Suppressor macrophage treated with lipopolysaccharide for 4 hours (primary cell): ENCODE results near the gene STRN4.
A peak's percentile ranks its signal among the peaks of the same experiment; 100 is the strongest.
"Not testable (repeated sequence)": the region's sequence is repeated elsewhere in the genome, so short reads cannot be mapped to it uniquely, and the experiment has no call there.

Experiments
- DNase-seq: peaks from one replicate; pipeline ENCODE4 v3.0.0-alpha.2; 2020

The STRN4 gene

GRCh38 chr19:46773018-46773399 lies 26.8 kb upstream of the STRN4 start:
- no peak for DNase-seq

DNA sequence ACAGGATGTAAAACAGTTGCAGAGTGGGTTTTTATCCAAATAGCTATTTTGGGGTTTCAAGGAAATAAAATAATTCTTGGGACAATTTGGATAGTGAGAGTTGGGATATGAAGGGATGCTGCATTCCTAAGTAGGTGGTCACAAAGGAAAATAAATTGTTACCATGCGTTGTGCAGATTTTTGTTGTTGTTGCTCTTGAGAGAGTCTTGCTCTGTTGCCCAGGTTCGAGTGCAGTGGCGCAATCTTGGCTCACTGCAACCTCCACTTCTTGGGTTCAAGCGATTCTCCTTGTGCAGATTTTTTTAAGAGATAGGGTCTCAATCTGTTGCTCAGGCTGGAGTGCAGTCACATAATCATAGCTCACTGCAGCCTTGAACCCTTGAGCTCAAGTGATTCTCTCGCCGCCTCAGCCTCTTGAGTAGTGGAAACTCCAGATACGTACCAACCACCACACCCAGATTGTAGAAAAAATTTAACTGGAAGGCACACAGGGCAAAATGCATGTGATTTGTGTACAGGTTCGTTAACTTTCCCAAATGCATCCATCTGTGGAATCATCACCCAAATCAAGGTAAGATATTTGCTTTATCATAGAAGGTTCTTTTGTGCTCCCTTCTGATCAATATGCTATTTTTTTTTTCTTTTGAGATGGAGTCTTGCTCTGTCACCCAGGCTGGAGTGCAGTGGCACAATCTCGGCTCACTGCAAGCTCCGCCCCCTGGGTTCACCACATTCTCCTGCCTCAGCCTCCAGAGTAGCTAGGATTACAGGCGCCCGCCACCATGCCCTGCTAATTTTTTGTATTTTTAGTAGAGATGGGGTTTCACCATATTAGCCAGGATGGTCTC lies 26.1 kb upstream of the STRN4 start:
- DNase-seq = no peak

GRCh38 chr19:46768746-46769145 lies 22.5 kb upstream of the STRN4 start:
- DNase-seq = not testable (repeated sequence)

DNA sequence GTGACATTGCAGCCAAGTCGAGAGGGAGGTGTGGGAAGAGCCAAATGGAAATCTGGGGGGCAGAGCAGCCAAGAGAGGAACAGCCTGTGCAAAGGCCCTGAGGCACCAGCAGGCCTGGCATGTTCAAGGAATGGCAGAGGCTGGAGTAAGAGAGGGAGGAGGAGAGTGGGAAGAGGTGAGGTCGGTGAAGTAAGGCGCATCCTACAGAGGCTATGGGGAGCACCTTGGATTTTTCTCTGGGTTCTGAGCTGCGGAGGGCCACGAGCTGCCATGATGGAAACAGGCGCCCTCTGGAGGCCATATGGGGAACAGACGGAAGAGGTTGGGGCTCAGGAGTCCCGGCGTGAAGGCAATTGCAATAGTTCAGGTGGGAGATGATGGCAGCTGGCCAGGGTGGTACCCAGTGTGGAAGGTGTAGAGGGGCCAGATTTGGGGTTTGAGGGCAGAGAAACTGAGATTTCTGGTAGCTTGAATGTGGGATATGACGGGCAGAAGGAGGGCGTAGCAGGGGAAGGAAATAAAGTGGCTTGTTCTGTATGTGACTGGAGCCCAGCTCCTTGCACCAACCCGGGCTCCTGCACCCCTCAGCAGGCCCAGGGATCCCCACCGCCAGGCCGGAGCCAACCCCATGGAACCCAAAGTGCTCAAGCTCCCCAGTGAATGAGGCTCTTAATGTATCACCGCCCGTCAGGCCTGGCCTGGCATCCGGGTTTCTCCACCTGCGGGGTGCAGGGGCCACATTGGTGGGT lies 20.5 kb upstream of the STRN4 start:
- peak; percentile 64 for DNase-seq

- no peak for DNase-seq
These were observed 18.6 kb upstream of the STRN4 start for GRCh38 chr19:46764817-46765291.

- no peak for DNase-seq
These were observed 16.1 kb upstream of the STRN4 start for GRCh38 chr19:46762245-46762890.

- DNase-seq = no peak
These were observed 15.2 kb upstream of the STRN4 start for GRCh38 chr19:46761418-46761831.

- DNase-seq = not testable (repeated sequence)
These were observed 14.6 kb upstream of the STRN4 start for GRCh38 chr19:46760897-46761296.

- DNase-seq = no peak
These were observed 14.1 kb upstream of the STRN4 start for GRCh38 chr19:46760363-46760762.

DNA sequence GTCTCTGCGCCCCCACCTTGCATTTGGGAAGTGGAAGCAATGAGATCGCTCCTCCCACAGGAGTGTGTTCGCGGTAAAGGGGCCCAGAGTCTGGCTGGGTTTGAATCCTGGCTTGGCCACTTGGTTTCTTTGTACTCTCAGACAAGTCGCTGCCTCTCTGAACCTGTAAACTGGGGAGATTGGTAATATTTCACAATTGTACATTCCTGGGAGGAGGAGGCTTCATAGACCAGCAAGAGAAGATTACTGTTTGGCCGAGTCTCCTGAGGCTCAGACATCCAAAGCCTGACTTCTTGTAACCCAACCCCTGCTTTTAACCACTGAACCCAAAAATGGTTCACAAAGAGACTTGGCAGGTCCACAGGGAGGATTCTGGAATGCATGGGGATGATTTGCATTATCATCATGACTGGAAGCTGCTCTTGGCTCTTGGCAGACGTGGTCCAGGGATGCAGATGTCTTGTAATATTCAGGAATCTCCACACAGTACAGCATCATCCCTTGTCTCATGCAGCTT lies 13.6 kb upstream of the STRN4 start:
- DNase-seq = no peak

- peak; percentile 29 for DNase-seq
These were observed 13.0 kb upstream of the STRN4 start for GRCh38 chr19:46759206-46759605.

- no peak for DNase-seq
These were observed 10.3 kb upstream of the STRN4 start for GRCh38 chr19:46756544-46756888.

DNA sequence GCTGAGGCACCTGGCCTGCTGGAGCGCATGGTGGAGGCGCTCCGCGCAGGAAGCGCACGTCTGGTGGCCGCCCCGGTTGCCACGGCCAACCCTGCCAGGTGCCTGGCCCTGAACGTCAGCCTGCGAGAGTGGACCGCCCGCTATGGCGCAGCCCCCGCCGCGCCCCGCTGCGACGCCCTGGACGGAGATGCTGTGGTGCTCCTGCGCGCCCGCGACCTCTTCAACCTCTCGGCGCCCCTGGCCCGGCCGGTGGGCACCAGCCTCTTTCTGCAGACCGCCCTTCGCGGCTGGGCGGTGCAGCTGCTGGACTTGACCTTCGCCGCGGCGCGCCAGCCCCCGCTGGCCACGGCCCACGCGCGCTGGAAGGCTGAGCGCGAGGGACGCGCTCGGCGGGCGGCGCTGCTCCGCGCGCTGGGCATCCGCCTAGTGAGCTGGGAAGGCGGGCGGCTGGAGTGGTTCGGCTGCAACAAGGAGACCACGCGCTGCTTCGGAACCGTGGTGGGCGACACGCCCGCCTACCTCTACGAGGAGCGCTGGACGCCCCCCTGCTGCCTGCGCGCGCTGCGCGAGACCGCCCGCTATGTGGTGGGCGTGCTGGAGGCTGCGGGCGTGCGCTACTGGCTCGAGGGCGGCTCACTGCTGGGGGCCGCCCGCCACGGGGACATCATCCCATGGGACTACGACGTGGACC lies 9.7 kb upstream of the STRN4 start:
- DNase-seq = no peak

- DNase-seq = peak; percentile 88
These were observed 9.0 kb upstream of the STRN4 start for GRCh38 chr19:46755077-46755852.

- DNase-seq = peak; percentile 59
These were observed 7.3 kb upstream of the STRN4 start for GRCh38 chr19:46753420-46754155.

DNA sequence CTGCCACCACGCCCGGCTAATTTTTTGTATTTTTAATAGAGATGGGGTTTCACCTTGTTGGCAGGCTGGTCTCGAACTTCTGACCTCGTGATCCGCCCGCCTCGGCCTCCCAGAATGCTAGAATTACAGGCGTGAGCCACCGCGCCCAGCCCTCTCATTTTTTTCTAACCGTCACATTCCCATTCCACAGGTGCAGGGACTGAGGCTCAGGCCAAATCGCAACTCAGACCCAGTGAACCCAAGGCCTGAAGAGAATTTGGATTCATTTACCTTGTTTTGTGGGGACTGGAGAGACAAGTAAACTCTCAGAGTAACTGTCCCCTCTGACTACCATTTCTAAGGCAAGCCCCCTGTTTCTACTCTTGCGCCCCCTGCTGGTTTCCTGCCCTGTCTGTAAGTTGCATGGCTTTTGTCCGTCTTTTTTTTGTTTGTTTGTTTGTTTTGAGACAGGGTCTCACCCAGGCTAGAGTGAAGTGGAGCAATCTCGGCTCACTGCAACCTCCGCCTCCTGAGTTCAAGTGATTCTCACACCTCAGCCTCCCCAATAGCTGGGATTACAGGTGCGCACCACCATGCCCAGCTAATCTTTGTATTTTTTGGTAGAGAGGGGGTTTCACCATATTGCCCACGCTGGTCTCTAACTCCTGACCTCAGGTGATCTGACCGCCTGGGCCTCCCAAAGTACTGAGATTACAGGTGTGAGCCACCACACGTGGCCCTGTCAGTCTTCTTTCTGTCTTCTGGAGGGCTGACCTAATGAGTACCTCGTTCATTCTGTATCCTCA lies 2.3 kb upstream of the STRN4 start:
- DNase-seq = peak; percentile 89

GRCh38 chr19:46745521-46746280 lies 549 bp downstream of the STRN4 start, which contains the start of gene FKRP:
FKRP (plus strand) TSS chr19:46746057; CDS start chr19:46755451, 9,394 bp downstream.
- DNase-seq = no peak

GRCh38 chr19:46745030-46745429 lies 1.2 kb downstream of the STRN4 start:
- no peak for DNase-seq

- peak; percentile 20 for DNase-seq
These were observed 2.1 kb downstream of the STRN4 start for GRCh38 chr19:46744005-46744691.
